HG03460 (cell line): ENCODE results near the gene IRF2BPL.
A peak's percentile ranks its signal among the peaks of the same experiment; 100 is the strongest.

Experiments
- ATAC-seq: cut with Tn5 transposase; IDR thresholded peaks from one replicate; pipeline ENCODE4 v1.9.1; 2021; ENCODE audit not compliant: unreplicated experiment

The IRF2BPL gene

GRCh38 chr14:77055306-77055705 lies 26.8 kb upstream of the IRF2BPL start:
- no peak for ATAC-seq

DNA sequence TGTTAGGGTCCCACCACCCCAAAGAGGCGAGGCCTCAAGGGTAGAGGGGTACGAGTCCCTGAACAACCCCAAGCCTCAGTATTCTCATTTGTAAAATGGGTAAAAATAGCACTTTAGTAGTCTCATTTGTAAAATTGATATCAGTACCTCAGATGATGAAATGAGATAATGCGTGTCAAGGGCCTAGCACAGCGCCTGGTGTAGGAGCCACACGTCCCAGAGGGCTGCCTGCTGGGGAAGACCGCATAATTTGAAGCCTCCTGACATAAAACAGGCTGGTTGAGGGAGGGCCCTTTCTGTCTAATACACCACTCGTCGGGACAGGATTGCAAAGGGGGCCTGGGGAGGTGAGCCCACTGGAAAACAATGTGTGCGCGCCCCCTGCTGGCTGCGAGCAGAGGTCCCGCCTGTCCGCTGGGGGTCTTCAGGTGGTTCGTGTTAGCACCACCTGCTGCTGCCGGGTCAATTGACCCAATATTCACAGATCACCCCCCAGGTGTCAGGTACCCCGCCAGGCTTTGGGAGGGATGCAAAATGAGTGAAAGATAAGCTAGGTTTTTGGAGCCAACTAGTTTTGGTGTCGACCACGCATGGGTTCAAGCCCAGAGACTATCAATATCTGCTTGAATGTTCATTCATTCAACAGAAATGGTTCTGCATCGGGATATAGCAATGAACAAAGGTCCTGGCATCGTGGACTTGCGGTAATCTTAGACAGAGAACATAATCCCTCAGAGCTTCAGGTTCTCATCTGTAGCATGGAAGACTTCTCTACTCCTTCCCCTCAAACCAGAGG lies 24.7 kb upstream of the IRF2BPL start:
- peak; percentile 68 for ATAC-seq

DNA sequence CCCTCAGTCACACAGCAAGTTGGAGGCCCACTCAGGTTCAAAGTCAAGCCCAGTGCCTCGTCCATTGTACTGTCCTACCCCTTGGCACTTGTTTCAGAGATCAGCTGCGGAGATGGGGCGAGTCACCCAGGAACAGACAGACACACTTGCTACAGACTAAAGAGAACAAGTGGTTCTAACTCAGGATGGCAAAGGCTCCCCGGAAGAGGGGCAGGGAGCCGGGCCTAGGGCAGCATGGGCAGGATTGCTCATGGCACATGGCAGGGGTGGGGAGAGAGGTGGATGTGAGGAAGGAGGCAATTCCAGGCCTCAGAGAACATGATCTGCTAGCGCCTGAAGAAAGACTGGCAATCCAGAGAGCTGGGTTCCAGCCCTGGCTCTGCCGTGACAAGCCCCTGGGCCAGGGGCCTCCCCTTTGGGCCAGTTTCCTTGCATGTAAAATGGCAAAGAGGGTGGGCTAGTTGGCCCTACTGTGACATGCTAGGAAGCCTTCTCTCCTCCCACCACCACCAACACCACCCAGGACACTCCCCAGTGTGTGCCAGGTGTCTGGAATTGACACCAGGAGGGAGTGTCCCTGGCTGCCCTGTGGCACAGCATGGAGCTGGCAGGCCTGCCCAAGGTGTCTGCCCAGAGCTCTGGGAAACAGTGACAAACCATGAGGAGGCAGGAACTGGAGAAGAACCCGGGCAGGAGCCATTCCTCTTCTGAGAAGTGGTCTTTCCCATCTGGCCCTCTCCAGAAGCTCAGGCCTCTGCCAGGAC lies 24.0 kb upstream of the IRF2BPL start:
- no peak for ATAC-seq

- ATAC-seq: no peak
Observed at GRCh38 chr14:77051116-77051515, 22.6 kb upstream of the IRF2BPL start.

- no peak for ATAC-seq
Observed at GRCh38 chr14:77046721-77047120, 18.2 kb upstream of the IRF2BPL start.

DNA sequence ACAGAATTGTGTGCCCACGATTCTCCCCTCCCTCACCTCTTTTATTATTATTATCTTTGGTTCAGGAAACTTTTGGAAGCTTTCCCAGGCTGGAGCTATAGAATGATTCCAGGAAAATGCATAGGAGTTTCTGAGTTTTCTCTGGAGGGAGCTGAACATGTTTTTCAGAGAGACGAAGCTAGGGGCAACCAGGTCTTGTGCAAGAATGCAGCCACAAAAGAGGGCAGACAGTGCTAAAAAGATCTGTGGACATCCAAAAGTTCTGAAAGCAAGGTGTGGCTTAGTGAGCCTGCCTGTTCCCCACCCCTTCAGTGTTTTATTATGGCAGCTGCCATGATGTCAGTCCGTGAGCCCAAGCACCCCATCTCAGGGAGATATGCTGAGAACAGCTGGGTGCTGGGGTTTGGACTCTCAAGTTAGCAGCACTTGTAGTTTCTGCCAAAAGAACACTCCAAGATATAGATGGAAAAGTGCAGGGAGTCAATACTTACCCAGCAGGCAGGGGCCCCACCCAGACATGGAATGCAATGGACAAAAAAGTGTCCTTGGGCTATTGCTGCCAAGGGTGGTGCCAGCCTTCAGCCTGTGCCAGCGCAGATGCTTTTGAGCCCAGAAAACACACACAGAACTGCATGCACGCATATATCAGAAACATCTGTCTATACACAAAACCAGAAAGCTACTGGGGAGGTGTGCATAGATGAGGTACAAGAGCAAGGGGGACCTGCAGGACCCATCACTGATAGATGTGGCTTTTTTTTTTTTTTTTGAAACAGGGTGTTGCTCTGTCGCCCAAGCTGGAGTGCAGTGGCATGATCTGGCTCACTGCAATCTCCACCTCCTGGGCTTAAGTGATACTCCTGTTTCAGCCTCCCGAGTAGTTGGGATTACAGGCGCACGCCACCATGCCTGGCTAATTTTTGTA lies 17.0 kb upstream of the IRF2BPL start:
- no peak for ATAC-seq

DNA sequence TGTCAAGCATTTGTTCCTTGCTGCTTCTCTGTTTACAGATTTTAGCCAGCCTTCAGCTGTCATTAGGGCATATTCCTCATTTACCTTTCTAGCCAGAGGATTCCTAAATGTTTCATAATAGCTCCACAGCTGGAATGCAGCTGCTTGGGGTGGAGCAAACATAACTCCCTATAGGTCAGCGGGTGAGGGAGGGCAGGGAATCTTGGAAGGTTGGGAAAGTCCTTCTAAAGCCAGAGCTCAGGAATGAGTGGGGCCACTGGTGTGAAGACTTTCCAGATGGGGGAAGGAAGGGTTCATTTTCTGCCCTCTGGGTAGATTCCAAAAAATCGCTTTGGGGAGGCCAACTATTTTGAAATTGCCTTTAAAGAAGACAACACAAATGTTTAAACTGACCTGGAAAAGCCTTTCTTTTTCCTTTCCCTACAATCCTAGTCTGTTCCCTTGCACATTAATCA lies 16.3 kb upstream of the IRF2BPL start:
- no peak for ATAC-seq

DNA sequence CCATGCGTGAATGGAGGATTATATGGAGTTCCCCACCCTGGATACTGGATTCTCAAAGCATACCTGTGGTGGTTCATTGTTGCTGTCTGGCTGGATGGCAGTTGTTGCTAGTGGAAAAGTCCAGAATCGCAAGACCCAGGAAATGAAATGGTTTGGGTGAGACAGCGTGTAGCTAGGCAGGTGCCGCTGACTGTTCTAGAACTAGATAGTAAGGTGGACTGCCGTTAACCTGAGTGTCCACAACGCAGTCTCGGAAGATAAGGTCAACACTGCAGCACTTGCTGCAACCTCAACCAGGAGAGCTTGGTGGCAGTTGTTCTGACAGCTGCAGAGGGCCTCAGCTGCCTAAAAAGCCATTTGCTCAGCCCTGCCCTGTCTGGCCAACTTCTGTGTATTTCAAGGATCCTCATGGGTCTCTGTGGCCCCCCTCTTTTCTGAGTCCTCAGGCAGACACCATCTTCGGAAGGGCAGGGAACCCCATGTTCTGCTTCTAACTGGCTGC lies 15.5 kb upstream of the IRF2BPL start:
- no peak for ATAC-seq

DNA sequence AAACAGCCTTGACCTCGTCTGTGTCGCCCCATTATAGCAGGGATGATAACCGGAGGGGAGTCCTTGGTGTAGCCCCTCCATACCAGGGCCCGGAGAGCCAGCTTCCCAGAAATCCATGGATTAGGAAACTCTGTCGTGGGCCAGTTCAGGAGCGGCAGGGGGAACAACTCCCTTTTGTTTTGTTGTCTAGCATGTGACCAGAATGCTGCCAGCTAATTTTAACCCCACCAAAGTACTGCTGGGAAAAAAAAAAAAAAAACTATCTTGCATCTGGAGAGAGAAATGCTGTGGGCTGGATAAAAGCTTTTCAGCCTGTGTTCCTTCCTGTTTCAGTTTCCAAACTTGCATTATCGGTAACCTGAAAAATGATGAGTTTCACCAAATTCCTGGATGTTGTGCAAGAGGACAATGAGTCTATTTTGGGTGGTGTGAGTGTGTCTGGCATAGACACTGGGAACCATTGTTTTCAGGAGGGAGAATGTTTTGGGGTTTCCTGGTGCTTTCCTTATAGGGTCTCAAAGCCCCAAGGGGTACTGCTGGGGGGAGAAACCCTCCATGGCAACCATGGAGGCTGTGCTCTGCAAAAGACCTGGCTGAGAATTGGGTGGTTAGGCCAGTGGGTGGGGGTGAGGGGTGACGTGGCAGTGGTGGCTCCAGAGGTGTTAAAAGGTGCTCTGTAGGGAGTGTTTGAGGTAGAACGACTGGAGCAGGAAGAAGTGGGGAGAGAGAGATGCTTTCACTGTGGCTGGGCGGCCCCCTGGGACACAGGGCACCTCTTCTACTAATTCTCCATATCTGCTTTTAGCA lies 14.9 kb upstream of the IRF2BPL start:
- no peak for ATAC-seq

GRCh38 chr14:77041881-77042545 lies 13.5 kb upstream of the IRF2BPL start:
- ATAC-seq: no peak

DNA sequence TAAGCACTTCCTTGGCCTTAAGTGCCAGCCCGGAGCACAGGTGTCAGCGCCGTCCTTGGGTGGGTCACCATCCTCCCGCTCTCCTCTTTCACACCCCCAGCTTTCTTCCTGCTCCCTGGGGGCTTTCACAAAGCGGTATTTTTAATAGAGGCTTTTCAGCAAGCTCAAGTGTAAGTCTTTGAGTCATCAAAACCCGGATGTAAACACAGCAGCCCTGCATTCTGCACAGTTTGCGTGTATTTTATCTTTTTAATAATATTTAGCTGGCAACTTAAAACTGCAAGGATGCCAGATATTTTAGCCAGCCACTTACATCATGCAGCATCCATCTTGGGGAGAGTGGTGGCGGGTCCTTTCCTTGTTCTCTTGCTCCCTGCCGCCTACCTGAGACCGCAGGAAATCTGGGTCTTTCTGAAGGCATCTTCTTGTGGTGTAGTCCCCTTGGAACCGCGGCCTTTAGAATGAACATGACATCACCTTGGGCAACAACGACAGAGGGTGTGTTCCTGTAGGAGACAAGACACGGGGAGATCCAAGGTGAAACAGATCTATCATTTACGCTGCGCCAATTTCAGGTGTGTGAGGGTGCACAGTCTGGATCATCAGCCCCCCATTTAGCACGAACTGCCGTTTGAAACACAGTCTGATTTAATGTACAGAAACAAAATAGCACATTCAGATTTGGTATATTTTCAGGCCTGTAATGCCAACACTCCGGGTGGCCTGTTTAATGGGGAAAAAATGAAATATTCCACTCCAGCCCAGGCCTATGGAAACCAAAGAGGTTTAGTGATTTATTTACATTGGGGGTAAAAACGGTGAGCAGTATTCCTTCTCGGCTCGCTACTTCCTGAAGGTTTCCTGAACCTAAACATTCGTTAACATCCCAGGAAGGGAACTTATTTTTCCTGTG lies 12.5 kb upstream of the IRF2BPL start:
- peak; percentile 13 for ATAC-seq

GRCh38 chr14:77040059-77040740 lies 11.7 kb upstream of the IRF2BPL start:
- peak; percentile 55 for ATAC-seq

GRCh38 chr14:77039285-77040058 lies 11.0 kb upstream of the IRF2BPL start:
- no peak for ATAC-seq

DNA sequence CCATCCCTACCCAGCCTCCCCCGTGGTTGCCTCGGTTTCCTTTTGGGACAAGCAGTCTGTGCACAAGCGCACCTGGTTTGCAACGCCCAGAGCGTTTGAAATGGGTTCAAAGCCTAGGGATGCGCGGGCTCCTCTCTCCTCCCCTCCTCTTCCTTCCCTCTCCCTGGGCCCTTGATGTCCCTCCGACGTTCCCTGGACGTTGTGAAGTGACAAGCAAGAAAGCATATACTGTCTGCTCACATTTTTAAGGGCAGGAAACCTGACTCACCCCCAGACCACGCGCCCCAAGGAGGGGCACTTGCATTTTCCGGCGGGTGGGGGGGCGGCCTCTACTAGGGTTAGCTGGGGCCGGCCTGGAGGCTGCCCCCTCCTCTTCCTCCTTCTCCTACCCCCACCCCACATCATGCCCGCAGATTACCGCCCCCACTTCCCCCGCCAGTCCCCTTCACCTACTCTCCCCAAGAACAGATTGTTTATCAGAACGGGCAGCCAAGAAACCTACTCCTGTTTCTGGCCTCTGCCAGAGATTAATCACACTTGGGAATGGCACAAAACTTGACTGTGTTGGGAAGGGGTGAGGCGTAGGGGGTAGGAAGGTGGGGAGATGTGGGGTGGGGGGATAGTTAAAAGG lies 9.5 kb upstream of the IRF2BPL start:
- ATAC-seq: no peak

DNA sequence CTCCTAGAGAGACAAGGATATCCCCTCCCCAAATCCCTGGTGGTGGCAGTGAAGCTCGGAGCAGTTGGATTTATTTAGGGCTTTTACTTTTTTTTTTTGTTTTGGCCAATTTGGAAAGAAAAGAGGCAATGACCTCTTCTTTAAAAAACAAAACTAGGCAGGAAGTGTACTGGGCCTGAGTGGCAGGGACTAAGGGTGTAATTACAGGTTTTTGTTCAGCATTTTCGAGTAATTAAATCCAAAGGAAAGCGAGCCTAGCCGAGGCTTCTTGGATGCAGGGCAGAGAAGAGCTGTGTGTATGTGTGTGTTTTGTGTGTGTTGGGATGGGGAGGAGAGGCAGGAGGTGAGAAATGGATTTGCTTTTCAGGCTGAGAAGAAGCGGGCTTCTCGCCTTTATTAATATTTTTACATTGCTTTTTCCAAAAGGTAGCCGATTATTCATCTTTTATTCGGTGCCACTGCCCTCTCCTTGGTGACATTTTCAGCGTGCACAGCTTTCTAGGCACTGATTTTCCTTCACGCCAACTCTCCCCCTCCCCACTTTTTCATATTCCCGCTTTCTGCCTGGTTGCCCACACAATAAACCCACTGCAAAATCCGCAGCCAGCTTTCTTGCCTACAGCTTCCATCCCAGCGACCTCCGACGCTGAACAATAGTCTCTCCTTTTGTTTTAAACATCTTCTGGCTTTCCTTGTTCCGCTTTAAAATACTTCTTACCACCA lies 8.9 kb upstream of the IRF2BPL start:
- ATAC-seq: no peak
